H9 (cell line): ENCODE data around the gene MYH8. TPM values are rescaled to one million over a fixed set of nuclear protein-coding genes. Genes with fewer than 3 reads are reported as not detected.

Source experiments
- DNase-seq: peaks from one replicate; pipeline ENCODE4 v3.0.0-alpha.2; 2017
- H2AFZ ChIP-seq: one replicate; pipeline ENCODE4 v1.6.1; 2013; ENCODE audit warnings: mild to moderate bottlenecking, low read length, control low read depth, moderate library complexity
- H2AK5ac ChIP-seq: 2 replicates; pipeline ENCODE4 v1.6.1; 2013; ENCODE audit warnings: low read length, control low read depth, mixed read lengths; ENCODE audit not compliant: insufficient read length
- H2BK120ac ChIP-seq: one replicate; pipeline ENCODE4 v1.6.1; 2013; ENCODE audit warnings: low read depth, mild to moderate bottlenecking, low read length, control low read depth, inconsistent platforms; ENCODE audit not compliant: poor library complexity, severe bottlenecking
- H2BK12ac ChIP-seq: 2 replicates; pipeline ENCODE4 v1.6.1; 2013; ENCODE audit warnings: low read length, control low read depth, mixed read lengths, low read depth; ENCODE audit not compliant: insufficient read length
- H2BK15ac ChIP-seq: 2 replicates; pipeline ENCODE4 v1.6.1; 2013; ENCODE audit warnings: low read depth, low read length, control low read depth
- H2BK20ac ChIP-seq: one replicate; pipeline ENCODE4 v1.6.1; 2013; ENCODE audit warnings: low read depth, mild to moderate bottlenecking, low read length, control low read depth, inconsistent platforms; ENCODE audit not compliant: poor library complexity, severe bottlenecking
- H2BK5ac ChIP-seq: 2 replicates; pipeline ENCODE4 v1.6.1; 2013; ENCODE audit warnings: low read length, control low read depth, mixed read lengths; ENCODE audit not compliant: insufficient read length
- H3K14ac ChIP-seq: 2 replicates; pipeline ENCODE4 v1.6.1; 2013; ENCODE audit warnings: low read length, control low read depth; ENCODE audit not compliant: insufficient read depth
- H3K18ac ChIP-seq: 2 replicates; pipeline ENCODE4 v1.6.1; 2013; ENCODE audit warnings: low read depth, mild to moderate bottlenecking, mixed read lengths, low read length, control low read depth; ENCODE audit not compliant: insufficient read length
- H3K23ac ChIP-seq: 2 replicates; pipeline ENCODE4 v1.6.1; 2013; ENCODE audit warnings: low read length, control low read depth, mixed read lengths, low read depth; ENCODE audit not compliant: insufficient read length
- H3K23me2 ChIP-seq: 2 replicates; pipeline ENCODE4 v1.6.1; 2013; ENCODE audit warnings: low read depth, mild to moderate bottlenecking, mixed read lengths, low read length, control low read depth; ENCODE audit not compliant: insufficient read length, poor library complexity, severe bottlenecking
- H3K27ac ChIP-seq: 2 replicates; pipeline ENCODE4 v1.5.1; 2013; ENCODE audit warnings: low read length, control low read depth, mixed read lengths, low read depth; ENCODE audit not compliant: insufficient read length
- H3K27me3 ChIP-seq: 2 replicates; pipeline ENCODE4 v1.6.1; 2013; ENCODE audit warnings: low read length, control low read depth, inconsistent platforms; ENCODE audit not compliant: insufficient read depth
- H3K4ac ChIP-seq: 2 replicates; pipeline ENCODE4 v1.6.1; 2013; ENCODE audit warnings: low read depth, mild to moderate bottlenecking, control low read depth, inconsistent platforms, low read length, moderate library complexity
- H3K4me1 ChIP-seq: 2 replicates; pipeline ENCODE4 v1.6.1; 2013; ENCODE audit warnings: low read length, control low read depth, inconsistent platforms; ENCODE audit not compliant: insufficient read depth
- H3K4me2 ChIP-seq: 2 replicates; pipeline ENCODE4 v1.6.1; 2013; ENCODE audit warnings: low read length, control low read depth, mixed read lengths; ENCODE audit not compliant: insufficient read length, insufficient read depth
- H3K56ac ChIP-seq: 2 replicates; pipeline ENCODE4 v1.6.1; 2013; ENCODE audit warnings: low read depth, mild to moderate bottlenecking, mixed read lengths, low read length, control low read depth; ENCODE audit not compliant: insufficient read length
- H3K79me1 ChIP-seq: 2 replicates; pipeline ENCODE4 v1.6.1; 2013; ENCODE audit warnings: low read depth, mild to moderate bottlenecking, moderate library complexity, low read length, control low read depth, inconsistent platforms; ENCODE audit not compliant: insufficient read depth, poor library complexity, severe bottlenecking
- H3K79me2 ChIP-seq: 2 replicates; pipeline ENCODE4 v1.6.1; 2013; ENCODE audit warnings: low read length, control low read depth, inconsistent platforms; ENCODE audit not compliant: insufficient read depth
- H3K9ac ChIP-seq: 2 replicates; pipeline ENCODE4 v1.6.1; 2013; ENCODE audit warnings: low read length, control low read depth, mixed read lengths; ENCODE audit not compliant: insufficient read length; ENCODE audit errors: extremely low read depth
- H3K9me3 ChIP-seq: one replicate; pipeline ENCODE4 v1.6.1; 2013; ENCODE audit warnings: low read depth, low read length, inconsistent platforms; ENCODE audit not compliant: control insufficient read depth
- H3T11ph ChIP-seq: one replicate; pipeline ENCODE4 v1.6.1; 2013; ENCODE audit warnings: mild to moderate bottlenecking, low read length, control low read depth, inconsistent platforms
- H4K20me1 ChIP-seq: one replicate; pipeline ENCODE4 v1.6.1; 2013; ENCODE audit not compliant: control insufficient read depth, insufficient read length, insufficient read depth
- H4K5ac ChIP-seq: 2 replicates; pipeline ENCODE4 v1.6.1; 2013; ENCODE audit warnings: low read depth, mild to moderate bottlenecking, mixed read lengths, low read length, control low read depth; ENCODE audit not compliant: insufficient read length
- H4K8ac ChIP-seq: replicated peaks from 2 replicates; pipeline ENCODE4 v1.6.1; 2013; ENCODE audit warnings: low read length, control low read depth, mixed read lengths, low read depth; ENCODE audit not compliant: insufficient read length
- H4K91ac ChIP-seq: 2 replicates; pipeline ENCODE4 v1.6.1; 2013; ENCODE audit warnings: low read depth, mild to moderate bottlenecking, moderate library complexity, mixed read lengths, low read length, control low read depth; ENCODE audit not compliant: insufficient read length
- H3K27ac Mint-ChIP-seq, 3 experiments: 2 replicates in 2 of 3; 3 replicates in 1 of 3; pipeline ENCODE4 v1.8.0; 2020 to 2021; ENCODE audit warnings: mixed read lengths in 3 of 3, mild to moderate bottlenecking in 1 of 3, moderate library complexity in 1 of 3
- H3K27me3 Mint-ChIP-seq: 2 replicates; pipeline ENCODE4 v1.8.0; 2021; ENCODE audit warnings: low read depth, mild to moderate bottlenecking, moderate library complexity, mixed read lengths
- H3K36me3 Mint-ChIP-seq, 3 experiments: 2 replicates in 2 of 3; 3 replicates in 1 of 3; pipeline ENCODE4 v1.8.0; 2020 to 2021; ENCODE audit warnings: low read depth in 3 of 3, mixed read lengths in 3 of 3; ENCODE audit not compliant: insufficient read depth in 1 of 3
- H3K4me1 Mint-ChIP-seq, 2 experiments: 2 replicates each; pipeline ENCODE4 v1.8.0; 2020; ENCODE audit warnings: mixed read lengths in 2 of 2
- H3K4me3 Mint-ChIP-seq, 2 experiments: 2 replicates in 1 of 2; 3 replicates in 1 of 2; pipeline ENCODE4 v1.8.0; 2020 to 2021; ENCODE audit warnings: mild to moderate bottlenecking in 2 of 2, mixed read lengths in 2 of 2, moderate library complexity in 1 of 2
- H3K9me3 Mint-ChIP-seq, 2 experiments: 2 replicates in 1 of 2; 3 replicates in 1 of 2; pipeline ENCODE4 v1.8.0; 2020; ENCODE audit warnings: mild to moderate bottlenecking in 2 of 2, mixed read lengths in 2 of 2, moderate library complexity in 1 of 2
- CTCF ChIP-seq: fragments of 200-600 bp; sonication (generic); conservative IDR thresholded peaks from 3 replicates; pipeline ENCODE4 v1.8.0; 2021; ENCODE audit warnings: antibody characterized with exemption, mild to moderate bottlenecking
- WGBS: extraction: QIAGEN DNeasy Blood & Tissue Kit; methylation state at CpG from one replicate; pipeline ENCODE4 v1.1.7; 2013; ENCODE audit warnings: missing lambda C conversion rate, low lambda C conversion rate, mixed read lengths; ENCODE audit not compliant: insufficient read length; ENCODE audit errors: extremely low coverage; 5-methylcytosine and 5-hydroxymethylcytosine counted together
- total RNA-seq: library from RNA; stranded (reverse); gene quantifications from 2 replicates; pipeline ENCODE4 v1.2.1, GENCODE V29; 2021

Gene MYH8
- total RNA-seq, 1 experiment from 2014 or later = not detected

GRCh38 chr17:10384175-10384574 lies 37.6 kb downstream of the MYH8 start:
- no peak overlapping the region for H2BK12ac ChIP-seq
- no peak overlapping the region for H3K9ac ChIP-seq
- no peaks in the 10 kb centered on the region for H4K20me1 ChIP-seq
- no peak overlapping the region for H3K18ac ChIP-seq
- H3K56ac ChIP-seq = no peak overlapping the region
- no peaks in the 10 kb centered on the region for H3K9me3 ChIP-seq
- H2BK5ac ChIP-seq = no peak overlapping the region
- no peak overlapping the region for H3K27ac ChIP-seq
- no peak overlapping the region for H4K5ac ChIP-seq
- no peaks in the 10 kb centered on the region for H3K27me3 ChIP-seq
- no peak overlapping the region for H2AFZ ChIP-seq
- H3K14ac ChIP-seq = no peak overlapping the region
- H3K4me3 Mint-ChIP-seq = no peak overlapping the region
- H4K91ac ChIP-seq = no peak overlapping the region
- H3K27me3 Mint-ChIP-seq = no peaks in the 10 kb centered on the region
- no peaks in the 10 kb centered on the region; the same call in 1 of the 2 replicates for H3K4me1 ChIP-seq
- no peaks in the 10 kb centered on the region for H3K23me2 ChIP-seq
- H4K8ac ChIP-seq = no peak overlapping the region
- H3T11ph ChIP-seq = no peak overlapping the region
- no peak overlapping the region for H3K4ac ChIP-seq
- no CpG with 5 or more reads among the region's 8 CpGs for WGBS
- peak; percentile 10; the same call in 1 of the 3 replicates for TF ChIP-seq CTCF
- H2AK5ac ChIP-seq = no peak overlapping the region
- no peak overlapping the region for H2BK15ac ChIP-seq
- DNase-seq = no peak
- no peak overlapping the region; a peak in 1 of 7 replicates for H3K27ac Mint-ChIP-seq
- peaks cover 0 to 4% of the 10 kb centered on the region in 2 experiments; a peak in 2 of 5 replicates for H3K9me3 Mint-ChIP-seq
- no peaks in the 10 kb centered on the region for H3K79me2 ChIP-seq
- no peak overlapping the region for H3K23ac ChIP-seq
- no peak overlapping the region for H2BK120ac ChIP-seq
- no peaks in the 10 kb centered on the region for H3K79me1 ChIP-seq
- no peak overlapping the region for H3K4me2 ChIP-seq
- no peak overlapping the region for H2BK20ac ChIP-seq
- peaks cover 14 to 21% of the 10 kb centered on the region in 2 experiments for H3K4me1 Mint-ChIP-seq
- H3K36me3 Mint-ChIP-seq = no peaks in the 10 kb centered on the region
